Stomach (tissue), 4 donors: ENCODE data around the gene C19orf25.

ENCODE experiments used
- POLR2A ChIP-seq, 4 donors: fragments of 450-650 bp; IDR thresholded peaks; one replicate each; pipeline ENCODE4 v1.6.1; 2016; ENCODE audit warnings: antibody characterized with exemption in 4 of 4, control low read depth in 2 of 4, mild to moderate bottlenecking in 1 of 4, moderate library complexity in 1 of 4
- POLR2AphosphoS5 ChIP-seq, 3 donors: sonication (generic); formaldehyde crosslinking; IDR thresholded peaks; one replicate each; pipeline ENCODE4 v1.6.1; 2016; ENCODE audit warnings: antibody characterized with exemption in 3 of 3
- TF ChIP-seq, protein P1 (sequence below), 7 experiments: fragments of 450-650 bp in 4 of 7; fragments of 200-600 bp in 3 of 7; sonication (generic) in 3 of 7; IDR thresholded peaks; one replicate each; pipeline ENCODE4 v1.5.1; 2016 to 2019; ENCODE audit warnings: antibody characterized with exemption in 7 of 7, control low read depth in 2 of 7, mild to moderate bottlenecking in 1 of 7

DNA sequence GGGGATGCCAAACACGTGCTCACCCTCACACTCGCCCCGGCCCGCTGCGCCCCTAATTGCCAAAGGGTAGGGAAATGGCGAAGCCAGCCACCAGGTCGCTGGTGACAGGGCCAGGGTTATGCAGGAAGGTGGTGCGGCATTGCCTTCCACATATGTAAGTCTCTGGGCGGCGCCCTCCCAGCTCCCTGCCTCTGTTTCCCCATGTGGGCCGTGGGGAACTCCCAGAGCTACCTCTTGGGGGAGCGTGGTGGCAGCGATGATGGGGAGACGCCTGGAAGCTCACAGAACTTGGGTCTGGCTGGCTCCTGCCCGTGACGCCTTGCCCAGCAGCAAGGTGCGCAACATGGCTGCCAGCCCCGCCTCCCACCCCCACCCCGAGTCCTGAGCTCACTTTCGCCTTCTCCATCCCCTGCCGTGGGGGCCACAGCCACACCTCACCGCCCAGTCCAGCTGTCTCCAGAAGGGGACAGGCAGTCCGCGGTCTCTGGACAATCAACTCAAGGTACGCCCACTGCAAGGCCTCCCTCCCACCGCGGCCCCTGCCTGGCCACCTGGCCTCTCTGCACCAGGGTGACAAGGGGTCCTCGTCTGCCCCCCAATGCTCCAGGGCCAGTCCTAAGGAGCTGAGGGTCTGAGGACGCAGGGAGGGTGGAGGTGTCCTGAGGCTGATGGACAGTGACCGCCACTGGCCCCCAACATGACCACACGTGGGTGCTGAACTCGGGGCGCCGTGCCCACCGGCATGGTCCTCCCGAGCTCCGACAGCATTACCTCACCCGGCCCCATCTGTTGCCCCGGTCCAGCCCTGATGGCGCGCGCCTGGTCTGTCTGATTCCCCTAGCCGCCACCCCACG, 6.6 kb downstream of the C19orf25 start:
- TF ChIP-seq, protein P1, sequence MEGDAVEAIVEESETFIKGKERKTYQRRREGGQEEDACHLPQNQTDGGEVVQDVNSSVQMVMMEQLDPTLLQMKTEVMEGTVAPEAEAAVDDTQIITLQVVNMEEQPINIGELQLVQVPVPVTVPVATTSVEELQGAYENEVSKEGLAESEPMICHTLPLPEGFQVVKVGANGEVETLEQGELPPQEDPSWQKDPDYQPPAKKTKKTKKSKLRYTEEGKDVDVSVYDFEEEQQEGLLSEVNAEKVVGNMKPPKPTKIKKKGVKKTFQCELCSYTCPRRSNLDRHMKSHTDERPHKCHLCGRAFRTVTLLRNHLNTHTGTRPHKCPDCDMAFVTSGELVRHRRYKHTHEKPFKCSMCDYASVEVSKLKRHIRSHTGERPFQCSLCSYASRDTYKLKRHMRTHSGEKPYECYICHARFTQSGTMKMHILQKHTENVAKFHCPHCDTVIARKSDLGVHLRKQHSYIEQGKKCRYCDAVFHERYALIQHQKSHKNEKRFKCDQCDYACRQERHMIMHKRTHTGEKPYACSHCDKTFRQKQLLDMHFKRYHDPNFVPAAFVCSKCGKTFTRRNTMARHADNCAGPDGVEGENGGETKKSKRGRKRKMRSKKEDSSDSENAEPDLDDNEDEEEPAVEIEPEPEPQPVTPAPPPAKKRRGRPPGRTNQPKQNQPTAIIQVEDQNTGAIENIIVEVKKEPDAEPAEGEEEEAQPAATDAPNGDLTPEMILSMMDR (IDR thresholded peaks at IDR 0.05), result no peak
- TF ChIP-seq POLR2A (IDR thresholded peaks at IDR 0.05) (no peak), POLR2AphosphoS5 (IDR thresholded peaks at IDR 0.05) (no peak)
